Measurements from ENCODE around the gene VTI1A. TPM values are rescaled to one million over a fixed set of nuclear protein-coding genes. Genes with fewer than 3 reads are reported as not detected.

VTI1A gene
- total and polyA plus RNA-seq, 2 of the 13 experiments (the other 11 are each of a cell fraction or from before 2014, with no cell fraction given), result 11.7 to 32.7 TPM

- TF ChIP-seq CTCF (CRISPR knock-in tag; IDR thresholded peaks at IDR 0.05) (peak; percentile 51), ARID3A (IDR thresholded peaks at IDR 0.05; ENCODE audit: low read depth, low read length) (0 out of 2 replicates have a peak, but pooled peaks have one; percentile 13), ZNF354B (CRISPR knock-in tag; IDR thresholded peaks at IDR 0.05) (no peak)
Measured at GRCh38 chr10:112475575-112476218, 28.7 kb downstream of the VTI1A start (continued).

- FAIRE-seq (no peak), DNase-seq (ENCODE audit: low spot score) (no peak), ATAC-seq (no peak)
- Histone ChIP-seq H3K4me1 (ENCODE audit: insufficient read depth, low read length) (no peaks in the 10 kb centered on the region), H4K20me1 (ENCODE audit: insufficient read depth, low read length) (no peaks in the 10 kb centered on the region), H3K79me2 (ENCODE audit: insufficient read depth, low read length) (no peaks in the 10 kb centered on the region), H3K27ac (ENCODE audit: extremely low read length, insufficient read depth, low read length) (no peak overlapping the region), H3K4me2 (ENCODE audit: low read depth, low read length) (no peak overlapping the region), H3K9me3 (ENCODE audit: low read length) (no peaks in the 10 kb centered on the region), H3K27me3 (ENCODE audit: control insufficient read depth in 1 of 2, insufficient read depth in 2 of 2, low read length in 2 of 2) (no peaks in the 10 kb centered on the region), H3K36me3 (replicated peaks in 1 of 2; ENCODE audit: control insufficient read depth in 1 of 2, insufficient read depth in 2 of 2, low read length in 2 of 2) (no peaks in the 10 kb centered on the region; a peak in 1 of 5 replicates), H3K4me3 (replicated peaks in 1 of 3; ENCODE audit: insufficient read depth in 1 of 3, low read depth in 2 of 3, low read length in 3 of 3) (no peak overlapping the region), H3K9ac (ENCODE audit: insufficient read depth, low read depth, low read length) (no peak overlapping the region), H2AFZ (ENCODE audit: low read length) (no peak overlapping the region)
- intact Hi-C loops (cut with micrococcal nuclease; ENCODE audit: unreplicated experiment), result no loop called here
- in situ Hi-C loops (cut with HindIII; ENCODE audit: extremely low pct_ligation_motif_present, low pct_unique_long_range_greater_than_20kb), result no loop called here
- BruUV-seq (replicated peaks), result no TSS peak
- POLR2A ChIA-PET, result no interaction called here
- CTCF ChIA-PET (ENCODE audit: low intra/inter-chr PET ratio, low total read pairs), result no interaction called here
- WGBS (ENCODE audit: low lambda C conversion rate), result 95% methylated on average over 3 of the region's 3 CpGs
- TF ChIP-seq ZNF17 (CRISPR knock-in tag; IDR thresholded peaks at IDR 0.05) (no peak), SALL1 (CRISPR knock-in tag; IDR thresholded peaks at IDR 0.05) (no peak), ASH2L (IDR thresholded peaks at IDR 0.05; ENCODE audit: insufficient read length, low read depth, low read length) (no peak), E2F1 (CRISPR knock-in tag; IDR thresholded peaks at IDR 0.05) (no peak), HOXA7 (CRISPR knock-in tag; IDR thresholded peaks at IDR 0.05) (no peak)
- TF ChIP-seq, protein P1, sequence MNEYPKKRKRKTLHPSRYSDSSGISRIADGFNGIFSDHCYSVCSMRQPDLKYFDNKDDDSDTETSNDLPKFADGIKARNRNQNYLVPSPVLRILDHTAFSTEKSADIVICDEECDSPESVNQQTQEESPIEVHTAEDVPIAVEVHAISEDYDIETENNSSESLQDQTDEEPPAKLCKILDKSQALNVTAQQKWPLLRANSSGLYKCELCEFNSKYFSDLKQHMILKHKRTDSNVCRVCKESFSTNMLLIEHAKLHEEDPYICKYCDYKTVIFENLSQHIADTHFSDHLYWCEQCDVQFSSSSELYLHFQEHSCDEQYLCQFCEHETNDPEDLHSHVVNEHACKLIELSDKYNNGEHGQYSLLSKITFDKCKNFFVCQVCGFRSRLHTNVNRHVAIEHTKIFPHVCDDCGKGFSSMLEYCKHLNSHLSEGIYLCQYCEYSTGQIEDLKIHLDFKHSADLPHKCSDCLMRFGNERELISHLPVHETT (CRISPR knock-in tag; conservative IDR thresholded peaks at IDR 0.05), result no peak
- TF ChIP-seq, protein P2, sequence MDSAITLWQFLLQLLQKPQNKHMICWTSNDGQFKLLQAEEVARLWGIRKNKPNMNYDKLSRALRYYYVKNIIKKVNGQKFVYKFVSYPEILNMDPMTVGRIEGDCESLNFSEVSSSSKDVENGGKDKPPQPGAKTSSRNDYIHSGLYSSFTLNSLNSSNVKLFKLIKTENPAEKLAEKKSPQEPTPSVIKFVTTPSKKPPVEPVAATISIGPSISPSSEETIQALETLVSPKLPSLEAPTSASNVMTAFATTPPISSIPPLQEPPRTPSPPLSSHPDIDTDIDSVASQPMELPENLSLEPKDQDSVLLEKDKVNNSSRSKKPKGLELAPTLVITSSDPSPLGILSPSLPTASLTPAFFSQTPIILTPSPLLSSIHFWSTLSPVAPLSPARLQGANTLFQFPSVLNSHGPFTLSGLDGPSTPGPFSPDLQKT (CRISPR knock-in tag; IDR thresholded peaks at IDR 0.05; ENCODE audit: borderline replicate concordance), result no peak
Measured at GRCh38 chr10:112481602-112482001, 34.6 kb downstream of the VTI1A start.

Measured in HepG2 (cell line).